Measurements from ENCODE around the gene GOLGA8T.
"Not testable (repeated sequence)": the region's sequence is repeated elsewhere in the genome, so short reads cannot be mapped to it uniquely, and the experiment has no call there.

The GOLGA8T gene, protein sequence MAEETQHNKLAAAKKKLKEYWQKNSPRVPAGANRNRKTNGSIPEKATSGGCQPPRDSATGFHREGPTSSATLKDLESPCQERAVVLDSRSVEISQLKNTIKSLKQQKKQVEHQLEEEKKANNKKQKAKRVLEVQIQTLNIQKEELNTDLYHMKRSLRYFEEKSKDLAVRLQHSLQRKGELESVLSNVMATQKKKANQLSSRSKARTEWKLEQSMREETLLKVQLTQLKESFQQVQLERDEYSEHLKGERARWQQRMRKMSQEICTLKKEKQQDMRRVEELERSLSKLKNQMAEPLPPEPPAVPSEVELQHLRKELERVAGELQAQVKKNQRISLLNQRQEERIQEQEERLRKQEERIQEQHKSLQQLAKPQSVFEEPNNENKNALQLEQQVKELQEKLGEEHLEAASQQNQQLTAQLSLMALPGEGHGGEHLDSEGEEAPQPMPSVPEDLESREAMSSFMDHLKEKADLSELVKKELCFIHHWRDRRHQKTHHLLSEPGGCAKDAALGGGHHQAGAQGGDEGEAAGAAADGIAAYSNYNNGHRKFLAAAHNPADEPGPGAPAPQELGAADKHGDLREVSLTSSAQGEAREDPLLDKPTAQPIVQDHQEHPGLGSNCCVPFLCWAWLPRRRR

DNA sequence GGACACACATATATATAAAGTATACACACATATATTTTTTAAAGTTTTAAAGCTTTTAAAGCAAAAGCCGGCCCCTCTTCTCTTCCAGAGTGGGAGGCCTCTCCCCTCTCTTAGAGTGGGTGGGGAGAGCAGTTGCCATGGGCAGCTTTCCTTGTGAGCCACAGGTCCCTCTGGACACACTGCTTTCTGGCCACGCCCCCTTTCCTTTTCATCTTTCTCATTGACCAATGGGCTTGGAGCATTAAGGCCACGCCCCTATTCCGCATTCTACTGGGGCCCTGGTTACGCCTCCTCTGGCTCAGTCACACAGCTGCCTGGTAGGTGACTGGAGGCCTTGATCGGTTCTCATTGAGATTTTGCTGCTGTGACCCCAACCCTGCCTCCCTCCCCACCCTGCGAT, at the start of gene GOLGA8T:
TSS of gene GOLGA8T (plus strand) at position 301 of the 400 bp plus-strand sequence. CDS start at position 399, 98 bp downstream.
- DNase-seq (ENCODE audit: low read depth); H3K4me3 ChIP-seq (ENCODE audit: low read depth, low read length): not testable (repeated sequence)

DNA sequence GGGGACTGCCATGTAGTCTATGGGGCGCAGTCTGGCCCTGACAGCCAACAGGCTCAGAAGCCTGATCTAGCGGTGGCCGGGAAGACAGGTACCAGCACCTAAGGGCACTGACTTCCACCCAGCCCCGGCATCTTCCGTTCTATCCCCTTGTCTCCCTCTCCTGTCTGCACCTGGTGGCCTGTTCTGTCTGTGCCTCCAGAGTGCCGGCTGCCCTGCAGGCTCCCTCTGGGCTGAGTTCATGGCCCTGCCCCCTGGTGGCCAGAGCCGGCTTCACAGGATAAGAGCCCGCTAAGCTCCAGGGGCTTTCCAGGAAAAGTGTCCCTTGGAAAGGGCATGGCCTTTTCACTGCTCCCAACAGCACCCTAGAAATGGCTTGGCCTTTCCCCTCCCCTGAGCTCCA, 37.0 kb upstream of the GOLGA8T start:
- not testable (repeated sequence) for H3K4me3 ChIP-seq (ENCODE audit: low read depth, low read length)

DNA sequence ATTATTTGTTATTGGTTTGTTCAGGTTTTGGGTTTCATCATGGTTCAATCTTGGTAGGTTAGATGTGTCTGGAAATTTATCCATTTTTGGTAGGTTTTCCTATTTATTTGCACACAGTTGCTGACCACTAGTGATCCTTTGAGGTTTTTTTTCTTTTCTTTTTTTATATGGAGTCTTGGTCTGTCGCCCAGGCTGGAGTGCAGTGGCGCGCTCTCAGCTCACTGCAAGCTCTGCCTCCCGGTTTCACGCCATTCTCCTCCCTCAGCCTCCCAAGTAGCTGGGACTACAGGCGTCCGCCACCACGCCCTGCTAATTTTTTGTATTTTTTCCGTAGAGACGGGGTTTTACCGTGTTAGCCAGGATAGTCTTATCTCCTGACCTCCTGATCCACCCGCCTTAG, 32.0 kb upstream of the GOLGA8T start:
- not testable (repeated sequence) for DNase-seq (ENCODE audit: low read depth); H3K4me3 ChIP-seq (ENCODE audit: low read depth, low read length)

More for the DNA sequence above, 37.0 kb upstream of the GOLGA8T start:
- DNase-seq (ENCODE audit: low read depth) = not testable (repeated sequence)

DNA sequence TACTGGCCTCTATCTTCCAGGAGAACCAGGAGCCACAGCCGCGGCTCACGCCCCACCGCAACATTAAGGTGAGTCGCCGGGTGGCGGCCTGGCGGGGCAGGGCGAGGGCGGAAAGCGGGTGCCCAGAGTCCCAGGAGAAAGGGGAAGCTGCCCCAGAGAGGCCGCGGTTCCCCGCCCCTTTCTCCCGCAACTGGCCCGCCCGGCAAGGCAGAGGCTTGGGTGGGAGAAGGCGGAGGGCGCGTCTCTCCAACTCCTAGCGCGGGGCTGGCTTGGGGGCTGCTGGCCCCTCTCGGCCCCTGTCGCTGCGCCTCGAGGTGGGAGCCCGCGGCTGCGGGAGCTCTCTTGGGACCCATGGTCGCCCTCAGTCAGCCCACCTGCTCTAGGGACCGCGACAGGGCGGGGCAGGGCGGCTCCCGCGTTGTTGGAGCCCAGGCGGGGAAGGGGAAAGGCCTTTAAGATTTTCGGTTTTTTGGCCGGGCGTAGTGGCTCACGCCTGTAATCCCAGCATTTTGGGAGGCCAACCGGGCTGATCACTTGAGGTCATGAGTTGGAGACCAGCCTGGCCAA, 30.8 kb upstream of the GOLGA8T start:
- H3K4me3 ChIP-seq (ENCODE audit: low read depth, low read length) = not testable (repeated sequence)

DNA sequence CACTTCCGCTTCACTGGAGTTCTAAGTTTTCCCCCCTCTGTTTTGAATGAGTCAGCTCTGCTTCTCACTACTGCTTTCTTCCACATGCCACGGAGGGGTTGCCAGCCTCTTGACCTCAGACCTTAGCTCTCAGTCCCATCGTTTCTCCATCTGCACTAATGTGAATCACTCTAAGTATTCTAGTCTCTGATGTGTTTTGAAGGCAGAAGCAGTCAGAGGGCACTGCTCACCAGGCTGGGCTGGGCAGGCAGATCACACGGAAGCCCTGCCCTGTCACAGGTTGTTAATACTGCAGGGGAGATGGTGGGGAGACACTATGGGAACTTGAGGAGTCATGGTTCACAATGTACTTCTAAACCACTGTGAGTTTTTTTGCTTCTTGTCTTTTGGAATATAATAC, 24.3 kb upstream of the GOLGA8T start:
- not testable (repeated sequence) for DNase-seq (ENCODE audit: low read depth); H3K4me3 ChIP-seq (ENCODE audit: low read depth, low read length)

More for the DNA sequence above, 30.8 kb upstream of the GOLGA8T start:
- not testable (repeated sequence) for DNase-seq (ENCODE audit: low read depth)

DNA sequence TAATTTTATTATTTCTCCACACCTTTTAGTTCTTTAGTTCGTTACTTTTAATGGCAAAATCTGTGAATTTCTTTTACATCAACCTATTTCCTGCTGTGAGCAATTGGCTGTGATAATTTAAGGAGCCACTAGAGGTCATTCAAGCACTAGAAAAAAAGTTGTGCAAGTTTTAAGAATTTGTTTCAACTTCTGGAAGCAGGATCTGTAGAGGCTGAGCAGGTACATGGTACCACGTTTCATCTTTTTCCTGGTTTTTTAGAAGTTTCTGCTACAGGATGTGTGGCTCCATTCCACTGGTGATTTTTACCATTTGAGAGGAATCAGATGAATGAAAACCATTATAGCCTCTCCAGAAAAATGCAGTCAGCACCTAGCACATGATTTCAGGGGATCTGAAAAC, 4.8 kb upstream of the GOLGA8T start:
- not testable (repeated sequence) for H3K4me3 ChIP-seq (ENCODE audit: low read depth, low read length); DNase-seq (ENCODE audit: low read depth)

DNA sequence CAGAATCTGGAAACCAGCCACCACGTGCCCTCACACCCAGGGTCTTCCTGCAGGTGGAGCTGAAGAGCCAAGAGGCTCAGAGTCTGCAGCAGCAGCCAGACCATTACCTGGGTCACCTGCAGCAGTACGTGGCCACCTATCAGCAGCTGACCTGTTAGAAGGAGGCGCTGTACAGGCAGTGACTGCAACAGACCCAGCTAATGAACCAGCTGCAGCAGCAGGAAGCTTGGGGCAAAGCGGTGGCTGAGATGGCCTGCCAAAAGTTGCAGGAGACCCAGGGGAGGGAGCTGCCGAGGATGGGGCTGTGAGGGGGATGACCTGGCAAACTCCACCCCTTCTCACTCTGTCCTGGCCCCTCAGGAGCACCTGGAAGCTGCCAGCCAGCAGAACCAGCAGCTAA, 8.4 kb downstream of the GOLGA8T start:
- not testable (repeated sequence) for DNase-seq (ENCODE audit: low read depth); H3K4me3 ChIP-seq (ENCODE audit: low read depth, low read length)

DNA sequence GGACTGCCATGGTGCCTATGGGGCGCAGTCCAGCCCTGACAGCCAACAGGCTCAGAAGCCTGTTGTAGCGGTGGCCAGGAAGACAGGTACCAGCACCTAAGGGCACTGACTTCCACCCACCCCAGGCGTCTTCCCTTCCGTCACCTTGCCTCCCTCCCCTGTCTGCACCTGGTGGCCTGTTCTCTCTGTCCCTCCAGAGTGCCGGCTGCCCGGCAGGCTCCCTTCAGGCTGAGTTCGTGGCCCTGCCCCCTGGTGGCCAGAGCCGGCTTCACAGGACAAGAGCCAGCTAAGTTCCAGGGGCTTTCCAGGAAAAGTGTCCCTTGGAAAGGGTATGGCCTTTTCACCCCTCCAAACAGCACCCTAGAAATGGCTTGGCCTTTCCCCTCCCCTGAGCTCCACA, 15.0 kb downstream of the GOLGA8T start:
- DNase-seq (ENCODE audit: low read depth); H3K4me3 ChIP-seq (ENCODE audit: low read depth, low read length): not testable (repeated sequence)

DNA sequence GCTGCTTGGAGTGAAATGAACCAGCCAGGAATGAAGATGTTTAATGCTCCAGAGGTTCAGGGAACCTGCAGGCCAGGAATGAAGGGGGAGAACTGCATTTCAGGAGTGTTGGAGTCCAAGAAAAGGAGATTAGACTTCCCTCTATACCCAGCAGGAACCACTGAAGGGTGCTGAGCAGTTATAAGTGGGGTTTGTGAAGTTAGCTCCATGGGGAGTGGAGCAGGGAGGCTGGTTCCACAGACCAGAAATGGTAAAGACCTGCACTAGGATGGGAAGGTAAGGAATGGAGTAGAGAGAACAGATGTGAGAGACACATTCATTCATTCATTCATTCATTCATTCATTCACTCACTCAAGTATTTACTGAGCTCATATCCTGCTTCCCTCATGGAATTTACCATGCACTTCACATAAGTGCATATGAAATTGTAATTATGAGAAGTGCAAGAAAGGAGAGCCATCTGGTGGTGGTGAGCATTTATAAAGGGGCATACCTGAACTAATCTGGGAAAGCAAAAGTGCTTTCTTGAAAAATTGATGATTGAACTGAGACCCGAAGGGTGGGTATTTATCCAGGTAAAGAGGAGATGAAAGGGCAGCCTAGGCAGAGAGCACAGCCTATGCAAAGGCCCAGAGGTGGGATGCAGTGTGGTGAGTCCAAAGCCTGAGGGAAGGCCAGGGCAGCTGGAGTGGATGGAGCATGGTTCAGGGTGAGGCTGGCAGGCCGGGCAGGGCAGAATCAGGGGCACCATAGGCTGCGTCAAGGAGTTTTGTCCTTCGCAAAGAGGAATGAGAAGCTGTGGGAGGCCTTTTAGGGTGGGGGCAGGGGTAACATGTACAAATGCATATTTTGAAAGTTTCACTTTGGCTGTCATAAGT, 27.9 kb downstream of the GOLGA8T start:
- not testable (repeated sequence) for H3K4me3 ChIP-seq (ENCODE audit: low read depth, low read length); DNase-seq (ENCODE audit: low read depth)

DNA sequence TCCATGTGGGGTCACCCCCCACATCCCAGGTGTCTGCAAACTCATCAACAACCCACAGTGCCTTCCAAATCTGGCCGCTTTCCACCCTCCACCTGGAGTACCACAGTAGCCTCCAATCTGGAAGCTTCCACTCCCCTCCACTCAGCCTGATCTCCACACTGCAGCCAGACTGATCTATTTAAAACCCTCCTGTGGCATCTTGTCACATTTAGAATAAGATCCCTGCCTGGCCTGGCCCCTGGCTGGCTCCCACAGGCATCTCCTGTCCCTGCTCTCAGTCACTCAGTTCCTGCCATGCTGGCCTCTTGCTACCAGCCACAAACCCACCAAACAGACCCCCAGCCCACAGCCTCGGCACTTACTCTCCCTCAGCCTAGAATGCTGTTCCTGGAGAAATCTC, 28.9 kb downstream of the GOLGA8T start:
- not testable (repeated sequence) for DNase-seq (ENCODE audit: low read depth); H3K4me3 ChIP-seq (ENCODE audit: low read depth, low read length)

DNA sequence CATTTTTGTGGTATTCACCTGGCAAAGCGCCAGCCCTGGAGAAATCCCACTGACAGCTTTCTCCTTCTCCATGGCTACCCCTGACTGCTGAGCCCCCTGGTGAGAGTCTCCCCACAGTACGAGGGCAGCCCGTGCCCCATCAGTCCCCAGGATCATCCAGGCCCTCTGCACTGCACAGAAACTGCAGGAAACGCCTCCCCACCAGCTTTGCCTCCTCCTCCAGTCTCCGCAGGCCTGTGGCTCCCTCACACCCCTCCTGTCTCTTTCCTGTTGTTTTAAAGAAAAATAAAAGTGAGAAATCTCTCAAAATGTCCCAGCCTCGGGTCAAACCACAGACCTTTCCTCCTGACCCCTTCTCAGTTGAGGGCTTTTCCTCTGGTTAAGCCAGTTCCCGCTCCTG, 29.4 kb downstream of the GOLGA8T start:
- not testable (repeated sequence) for DNase-seq (ENCODE audit: low read depth); H3K4me3 ChIP-seq (ENCODE audit: low read depth, low read length)

DNA sequence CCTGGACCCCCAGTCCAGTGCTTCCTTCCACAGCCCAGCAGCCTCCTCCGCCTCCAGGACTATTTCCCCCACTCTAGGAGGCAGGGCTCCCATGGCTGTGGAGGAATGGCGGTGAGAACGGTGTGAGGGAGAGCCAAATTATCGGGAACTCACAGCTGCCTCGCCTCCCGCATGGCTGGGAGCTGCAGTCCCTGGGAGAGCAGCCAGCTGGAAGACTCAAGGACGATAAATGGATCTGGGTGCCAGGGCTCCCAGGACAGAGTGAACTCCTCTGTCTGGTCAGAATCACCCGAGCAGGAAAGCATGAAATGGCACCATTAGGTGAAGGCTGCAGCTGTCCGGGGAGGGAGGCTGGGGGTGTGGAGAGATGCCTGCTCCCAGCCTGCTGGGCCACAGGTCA, 32.6 kb downstream of the GOLGA8T start:
- not testable (repeated sequence) for DNase-seq (ENCODE audit: low read depth); H3K4me3 ChIP-seq (ENCODE audit: low read depth, low read length)

DNA sequence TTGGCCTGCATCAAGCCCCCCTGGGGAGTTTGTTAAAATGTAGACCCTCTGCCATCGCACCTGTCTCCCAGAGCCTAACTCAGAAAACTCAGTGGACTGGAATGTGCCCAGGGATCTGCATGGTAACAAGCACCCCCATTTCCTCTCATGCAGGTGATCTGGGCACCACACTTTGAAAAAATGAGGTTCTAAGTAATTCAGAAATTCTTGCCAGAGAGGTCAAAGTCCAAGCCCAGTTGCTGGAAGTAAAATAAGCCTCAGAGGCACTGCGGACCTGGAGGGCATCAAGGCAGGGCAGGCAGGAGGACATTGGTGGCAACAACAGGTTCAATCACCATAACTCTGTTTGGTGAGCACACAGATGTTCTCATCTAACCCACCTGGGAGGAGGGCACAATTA, 33.0 kb downstream of the GOLGA8T start:
- DNase-seq (ENCODE audit: low read depth) = not testable (repeated sequence)

DNA sequence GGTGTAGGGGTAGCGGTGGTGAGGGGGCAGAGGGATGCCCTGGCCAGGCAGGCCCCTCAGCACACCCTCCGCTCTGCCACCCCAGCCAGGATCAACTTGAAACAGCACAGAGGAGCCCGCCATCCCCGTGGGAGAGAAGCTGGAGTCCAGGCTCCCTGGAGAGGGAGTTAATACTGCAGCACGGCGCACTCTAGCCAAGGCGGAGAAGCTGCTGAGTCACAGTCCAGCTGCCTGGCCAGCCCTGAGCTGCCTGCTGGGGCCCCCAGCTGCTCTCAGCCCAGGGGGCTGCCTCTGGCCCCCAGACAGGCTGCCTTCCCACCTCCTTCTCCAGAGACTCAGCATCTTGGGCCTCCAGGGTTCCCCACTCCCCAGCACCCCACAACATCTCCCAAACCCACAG, 36.6 kb downstream of the GOLGA8T start:
- H3K4me3 ChIP-seq (ENCODE audit: low read depth, low read length); DNase-seq (ENCODE audit: low read depth): not testable (repeated sequence)

More for the DNA sequence above, 33.0 kb downstream of the GOLGA8T start:
- H3K4me3 ChIP-seq (ENCODE audit: low read depth, low read length) = not testable (repeated sequence)

DNA sequence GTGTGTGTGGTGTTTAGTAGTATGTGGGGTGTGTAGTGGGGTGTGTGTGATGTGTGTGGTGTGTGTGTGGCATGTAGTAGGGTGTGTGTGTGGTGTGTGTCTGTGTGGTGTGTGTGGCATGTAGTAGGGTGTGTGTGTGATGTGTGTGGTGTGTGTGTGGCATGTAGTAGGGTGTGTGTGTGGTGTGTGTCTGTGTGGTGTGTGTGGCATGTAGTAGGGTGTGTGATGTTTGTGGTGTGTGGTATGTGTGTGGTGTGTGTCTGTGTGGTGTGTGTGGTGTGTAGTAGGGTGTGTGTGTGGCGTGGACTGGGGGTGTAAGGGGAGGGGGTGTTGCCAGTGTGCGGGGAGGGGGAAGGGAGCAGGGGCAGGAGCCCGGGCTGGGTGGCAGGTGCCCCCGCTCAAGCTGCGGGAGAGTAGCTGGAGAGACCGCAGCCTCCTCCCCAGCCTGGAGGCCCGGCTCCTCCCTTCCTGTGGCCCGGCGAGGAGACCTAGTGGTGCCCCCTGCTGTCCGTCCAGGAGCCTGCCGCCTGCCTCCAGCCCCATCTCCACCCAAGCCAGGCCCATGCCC, 38.3 kb downstream of the GOLGA8T start:
- DNase-seq (ENCODE audit: low read depth) = peak; percentile 4
- H3K4me3 ChIP-seq (ENCODE audit: low read depth, low read length) = not testable (repeated sequence)

DNA sequence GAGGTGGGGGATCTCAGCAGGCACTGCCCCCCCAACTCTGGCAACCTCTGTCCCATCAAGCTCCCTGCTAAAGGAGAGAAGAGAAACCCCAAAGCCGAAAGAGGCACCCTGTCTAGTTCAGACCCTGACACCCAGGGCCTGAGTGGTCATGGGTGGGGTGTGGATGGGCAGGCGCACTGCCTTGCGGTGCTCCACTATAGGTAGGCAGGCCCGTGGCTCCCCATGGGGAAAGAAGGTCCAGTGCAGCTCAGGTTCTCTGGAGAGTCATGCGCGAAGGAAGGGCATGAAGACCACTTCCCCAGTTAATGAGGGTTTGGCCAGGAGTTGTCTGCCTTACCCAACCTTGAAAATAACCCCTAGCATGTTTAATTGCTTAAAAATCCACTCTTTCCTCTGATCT, 40.4 kb downstream of the GOLGA8T start:
- not testable (repeated sequence) for DNase-seq (ENCODE audit: low read depth); H3K4me3 ChIP-seq (ENCODE audit: low read depth, low read length)

DNA sequence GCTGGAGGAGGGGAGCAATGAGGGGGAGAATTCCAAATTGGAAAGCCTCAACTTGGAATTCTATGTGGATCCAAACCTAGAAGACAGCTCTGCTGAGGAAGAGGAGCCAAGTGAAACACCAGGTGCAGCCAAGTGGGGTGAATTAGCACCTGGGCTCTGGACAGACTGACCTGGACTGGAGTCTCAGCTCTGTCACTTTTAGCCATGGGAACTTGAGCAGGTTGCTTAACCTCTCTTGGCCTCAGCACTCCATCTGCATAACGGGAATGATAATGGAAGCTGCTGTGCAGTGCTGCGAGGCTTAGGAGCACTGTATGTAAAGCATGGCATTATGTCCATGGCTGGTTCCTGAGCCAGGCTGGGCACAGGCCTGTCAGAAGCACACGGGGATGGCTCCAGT, 41.8 kb downstream of the GOLGA8T start:
- not testable (repeated sequence) for DNase-seq (ENCODE audit: low read depth); H3K4me3 ChIP-seq (ENCODE audit: low read depth, low read length)

DNA sequence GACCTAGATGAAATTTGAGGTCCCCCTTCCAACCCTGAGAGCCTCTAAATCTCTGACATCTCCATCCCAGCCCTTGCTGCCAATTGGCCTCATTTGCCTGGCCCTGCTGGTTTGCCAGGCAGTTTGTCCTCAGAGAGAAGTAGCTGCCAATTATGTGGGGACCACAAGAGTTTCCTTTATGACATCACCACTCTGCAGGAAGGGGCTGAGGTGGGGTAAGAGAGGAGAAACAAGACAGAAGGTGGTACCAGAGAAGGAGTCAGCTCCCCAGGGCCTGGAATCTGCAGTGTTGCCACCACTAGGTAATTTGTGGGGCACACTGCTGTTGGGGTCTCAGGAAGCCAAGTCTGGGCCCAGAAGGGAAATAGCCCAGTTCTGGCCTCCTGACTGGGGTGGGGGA, 45.0 kb downstream of the GOLGA8T start:
- DNase-seq (ENCODE audit: low read depth) = not testable (repeated sequence)

DNA sequence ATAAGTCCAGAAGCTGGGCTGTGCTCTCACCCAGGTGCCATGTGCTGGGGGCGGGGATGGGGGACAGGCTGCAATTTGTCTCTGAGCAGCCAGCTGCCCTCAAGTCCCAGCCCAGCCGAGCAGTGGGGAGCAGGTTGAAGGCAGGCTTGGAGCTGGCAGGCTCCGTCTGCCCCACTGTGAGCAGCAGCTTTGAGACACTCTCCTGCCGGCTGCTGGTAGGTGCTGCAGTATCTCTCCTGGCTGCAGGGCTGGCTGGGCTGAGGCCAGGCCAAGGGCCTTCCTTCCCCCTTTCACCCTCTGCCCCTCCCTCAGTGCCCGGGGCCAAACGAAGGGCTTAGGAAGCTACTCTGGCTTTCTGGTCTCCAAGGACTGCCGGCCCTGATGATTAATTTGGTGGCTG, 50.6 kb downstream of the GOLGA8T start:
- not testable (repeated sequence) for DNase-seq (ENCODE audit: low read depth); H3K4me3 ChIP-seq (ENCODE audit: low read depth, low read length)

More for the DNA sequence above, 45.0 kb downstream of the GOLGA8T start:
- not testable (repeated sequence) for H3K4me3 ChIP-seq (ENCODE audit: low read depth, low read length)
